HG03575 (cell line): ENCODE results near the gene TRIM5.
"Not testable (repeated sequence)": the region's sequence is repeated elsewhere in the genome, so short reads cannot be mapped to it uniquely, and the experiment has no call there.

Source experiments
- ATAC-seq: cut with Tn5 transposase; IDR thresholded peaks from one replicate; pipeline ENCODE4 v1.9.1; 2021; ENCODE audit not compliant: unreplicated experiment, insufficient number of reproducible peaks, low FRiP score; ENCODE audit errors: extremely low read depth

TRIM5 gene

GRCh38 chr11:5684646-5685362 is at the start of gene TRIM5:
Gene TRIM5, minus strand, starts transcription at chr11:5685074. Its CDS starts 4,897 bp downstream, at chr11:5680177.
- ATAC-seq: peak; percentile 49

- ATAC-seq: no peak
Measured at GRCh38 chr11:5727691-5728090, 42.8 kb upstream of the TRIM5 start.

- no peak for ATAC-seq
Measured at GRCh38 chr11:5726351-5726750, 41.5 kb upstream of the TRIM5 start.

- ATAC-seq: no peak
Measured at GRCh38 chr11:5722622-5723021, 37.7 kb upstream of the TRIM5 start.

GRCh38 chr11:5719703-5720495 is 35.0 kb upstream of the TRIM5 start:
- no peak for ATAC-seq

GRCh38 chr11:5716518-5716917 is 31.6 kb upstream of the TRIM5 start:
- not testable (repeated sequence) for ATAC-seq

- no peak for ATAC-seq
Measured at GRCh38 chr11:5713695-5714094, 28.8 kb upstream of the TRIM5 start.

GRCh38 chr11:5712507-5712906 is 27.6 kb upstream of the TRIM5 start:
- ATAC-seq: no peak

- no peak for ATAC-seq
Measured at GRCh38 chr11:5705688-5706087, 20.8 kb upstream of the TRIM5 start.

GRCh38 chr11:5703741-5704536 is 19.1 kb upstream of the TRIM5 start:
- ATAC-seq: peak; percentile 71

GRCh38 chr11:5701055-5701577 is 16.2 kb upstream of the TRIM5 start:
- ATAC-seq: no peak

GRCh38 chr11:5700421-5701054 is 15.7 kb upstream of the TRIM5 start:
- no peak for ATAC-seq

- no peak for ATAC-seq
Measured at GRCh38 chr11:5698281-5698680, 13.4 kb upstream of the TRIM5 start.

GRCh38 chr11:5696210-5696609 is 11.3 kb upstream of the TRIM5 start:
- ATAC-seq: no peak

- ATAC-seq: no peak
Measured at GRCh38 chr11:5695580-5695979, 10.7 kb upstream of the TRIM5 start.

- no peak for ATAC-seq
Measured at GRCh38 chr11:5694642-5695041, 9.8 kb upstream of the TRIM5 start.

- no peak for ATAC-seq
Measured at GRCh38 chr11:5691964-5692361, 7.1 kb upstream of the TRIM5 start.

GRCh38 chr11:5691238-5691963 is 6.5 kb upstream of the TRIM5 start:
- not testable (repeated sequence) for ATAC-seq
